DND-41 (cell line): ENCODE results near the gene IFRD2.

Experiments
- ATAC-seq: fragments of 200-7000 bp; cut with Tn5 transposase; 3 replicates; pipeline ENCODE4 v1.9.1; 2021; ENCODE audit warnings: low read depth; ENCODE audit not compliant: insufficient read depth
- DNase-seq: peaks from one replicate; pipeline ENCODE4 v3.0.0-alpha.2; 2020
- H2AFZ ChIP-seq: 2 replicates; pipeline ENCODE4 v1.6.0; 2012; ENCODE audit warnings: low read depth, low read length
- H3K27ac ChIP-seq: 2 replicates; pipeline ENCODE4 v1.5.1; 2012; ENCODE audit warnings: low read length, inconsistent platforms
- H3K27me3 ChIP-seq: fragments of 200-600 bp; sonication (generic); 2 replicates; pipeline ENCODE4 v1.6.0; 2012; ENCODE audit warnings: low read length, mild to moderate bottlenecking, inconsistent platforms; ENCODE audit not compliant: insufficient read depth, poor library complexity
- H3K36me3 ChIP-seq: 2 replicates; pipeline ENCODE4 v1.5.1; 2012; ENCODE audit warnings: low read length, inconsistent platforms; ENCODE audit not compliant: insufficient read depth
- H3K4me1 ChIP-seq: 2 replicates; pipeline ENCODE4 v1.5.1; 2012; ENCODE audit warnings: mild to moderate bottlenecking, low read length; ENCODE audit not compliant: insufficient read depth
- H3K4me2 ChIP-seq: 2 replicates; pipeline ENCODE4 v1.6.0; 2012; ENCODE audit warnings: mild to moderate bottlenecking, moderate library complexity, low read length, inconsistent platforms; ENCODE audit not compliant: insufficient read depth
- H3K4me3 ChIP-seq, 2 experiments: fragments of 200-600 bp in 1 of 2; shearing (Covaris generic) in 1 of 2; 2 replicates each; pipeline ENCODE4 v1.5.1; 2012 to 2016; ENCODE audit warnings: inconsistent platforms in 2 of 2, low read length in 2 of 2, mild to moderate bottlenecking in 2 of 2, low read depth in 1 of 2, moderate library complexity in 1 of 2
- H3K79me2 ChIP-seq: 2 replicates; pipeline ENCODE4 v1.6.0; 2012; ENCODE audit warnings: low read length, inconsistent platforms; ENCODE audit not compliant: insufficient read depth
- H3K9ac ChIP-seq: 2 replicates; pipeline ENCODE4 v1.6.0; 2012; ENCODE audit warnings: low read depth, mild to moderate bottlenecking, inconsistent platforms, low read length, moderate library complexity
- H3K9me3 ChIP-seq: 2 replicates; pipeline ENCODE4 v1.5.1; 2012; ENCODE audit warnings: low read length, moderate library complexity, mild to moderate bottlenecking, inconsistent platforms; ENCODE audit not compliant: insufficient read depth, severe bottlenecking
- H4K20me1 ChIP-seq: 2 replicates; pipeline ENCODE4 v1.6.0; 2012; ENCODE audit warnings: low read length; ENCODE audit not compliant: insufficient read depth
- CTCF ChIP-seq: IDR thresholded peaks from 2 replicates; pipeline ENCODE4 v1.5.1; 2012; ENCODE audit warnings: borderline replicate concordance, low read length, moderate library complexity, mild to moderate bottlenecking; ENCODE audit not compliant: poor library complexity, severe bottlenecking; ENCODE audit errors: extremely low read depth
- EZH2 ChIP-seq: IDR thresholded peaks from 3 replicates; pipeline ENCODE4 v1.6.1; 2012; ENCODE audit warnings: borderline replicate concordance, low read depth, mild to moderate bottlenecking, moderate library complexity, low read length, inconsistent platforms; ENCODE audit not compliant: severe bottlenecking

The IFRD2 gene

GRCh38 chr3:50340147-50340447, 47.9 kb upstream of the IFRD2 start:
- 0 out of 2 replicates have a peak overlapping the region, but pooled peaks have one; percentile 36 for H2AFZ ChIP-seq
- peak overlapping the region; percentile 46 for H3K9ac ChIP-seq
- H4K20me1 ChIP-seq, result peaks cover 16% of the 10 kb centered on the region
- peak overlapping the region; percentile 57 for H3K4me2 ChIP-seq
- TF ChIP-seq CTCF (no peak), EZH2 (no peak)
- ATAC-seq (no peak), DNase-seq (no peak)
- no peaks in the 10 kb centered on the region for H3K9me3 ChIP-seq
- peaks cover 4% of the 10 kb centered on the region for H3K27me3 ChIP-seq
- no peak overlapping the region for H3K27ac ChIP-seq
- H3K79me2 ChIP-seq, result peaks cover 37% of the 10 kb centered on the region
- H3K4me3 ChIP-seq, result peak overlapping the region in 1 of 2 experiments; percentile 49; a peak in 2 of 4 replicates
- H3K36me3 ChIP-seq, result peaks cover 16% of the 10 kb centered on the region; the same call in 1 of the 2 replicates
- H3K4me1 ChIP-seq, result peaks cover 42% of the 10 kb centered on the region

GRCh38 chr3:50339485-50340146, 47.4 kb upstream of the IFRD2 start:
- Histone ChIP-seq H3K4me2 (peak overlapping the region; percentile 57), H3K9me3 (no peaks in the 10 kb centered on the region), H3K4me1 (peaks cover 47% of the 10 kb centered on the region), H2AFZ (no peak overlapping the region), H3K36me3 (peaks cover 20% of the 10 kb centered on the region), H4K20me1 (peaks cover 20% of the 10 kb centered on the region), H3K27me3 (peaks cover 4% of the 10 kb centered on the region), H3K9ac (peak overlapping the region; percentile 93; the same call in 1 of the 2 replicates), H3K4me3 (0 out of 4 replicates have a peak overlapping the region, but pooled peaks of 1 of the 2 experiments have one; percentile 49), H3K27ac (no peak overlapping the region), H3K79me2 (peaks cover 42% of the 10 kb centered on the region)
- DNase-seq, result no peak
- no peak for TF ChIP-seq EZH2
- TF ChIP-seq CTCF, result no peak
- no peak for ATAC-seq

- peaks cover 49% of the 10 kb centered on the region for H3K79me2 ChIP-seq
- H3K4me3 ChIP-seq, result peak overlapping the region in 1 of 2 experiments; percentile 90; a peak in 2 of 4 replicates
- H3K4me1 ChIP-seq, result peaks cover 53% of the 10 kb centered on the region
- DNase-seq (no peak), ATAC-seq (no peak)
- H3K27ac ChIP-seq, result 0 out of 2 replicates have a peak overlapping the region, but pooled peaks have one; percentile 49
- H3K9ac ChIP-seq, result peak overlapping the region; percentile 93
- H2AFZ ChIP-seq, result no peak overlapping the region
- peaks cover 4% of the 10 kb centered on the region for H3K27me3 ChIP-seq
- no peak for TF ChIP-seq CTCF
- TF ChIP-seq EZH2, result no peak
- H3K9me3 ChIP-seq, result no peaks in the 10 kb centered on the region
- H3K36me3 ChIP-seq, result peaks cover 26% of the 10 kb centered on the region
- H4K20me1 ChIP-seq, result peaks cover 26% of the 10 kb centered on the region
- peak overlapping the region; percentile 81 for H3K4me2 ChIP-seq
Measured at GRCh38 chr3:50338965-50339364, 46.7 kb upstream of the IFRD2 start.
